GM12878 (cell line): ENCODE data around the gene NRXN3.

Source experiments
- CTCF ChIP-seq, 3 experiments: IDR thresholded peaks in 2 of 3; conservative IDR thresholded peaks in 1 of 3; 2 replicates each; pipeline ENCODE4 v1.5.1; 2011; ENCODE audit warnings: low read depth in 3 of 3, low read length in 3 of 3, mild to moderate bottlenecking in 3 of 3, control low read depth in 2 of 3, moderate library complexity in 2 of 3, inconsistent platforms in 1 of 3, mixed read lengths in 1 of 3; ENCODE audit not compliant: control insufficient read depth in 2 of 3, insufficient read depth in 1 of 3; ENCODE audit errors: extremely low read depth in 1 of 3
- ETV6 ChIP-seq, 2 experiments: fragments of 450-650 bp in 1 of 2; IDR thresholded peaks in 1 of 2; conservative IDR thresholded peaks in 1 of 2; 2 replicates each; pipeline ENCODE4 v1.6.1; 2014; ENCODE audit warnings: antibody characterized with exemption in 1 of 2, borderline replicate concordance in 1 of 2, low read depth in 1 of 2, mild to moderate bottlenecking in 1 of 2, moderate library complexity in 1 of 2
- EZH2 ChIP-seq: IDR thresholded peaks from 2 replicates; pipeline ENCODE4 v1.6.1; 2012; ENCODE audit warnings: low read depth, mild to moderate bottlenecking, control low read depth, inconsistent platforms, low read length, borderline replicate concordance; ENCODE audit not compliant: control insufficient read depth
- KAT2A ChIP-seq: conservative IDR thresholded peaks from 2 replicates; pipeline ENCODE4 v1.6.1; 2011; ENCODE audit warnings: low read depth, low read length; ENCODE audit not compliant: control insufficient read depth
- RB1 ChIP-seq: fragments of 450-650 bp; formaldehyde crosslinking; IDR thresholded peaks from 2 replicates; pipeline ENCODE4 v1.6.1; 2017; ENCODE audit warnings: mild to moderate bottlenecking, borderline replicate concordance
- ZSCAN29 ChIP-seq: fragments of 450-650 bp; IDR thresholded peaks from 2 replicates; pipeline ENCODE4 v1.6.1; 2017; ENCODE audit warnings: mild to moderate bottlenecking, moderate library complexity

- TF ChIP-seq KAT2A (no peak), ETV6 (conservative IDR thresholded peaks at IDR 0.05 in 1 of 2, IDR thresholded peaks at IDR 0.05 in 1 of 2; ENCODE audit: borderline replicate concordance in 1 of 2, low read depth in 1 of 2) (no peak), CTCF (IDR thresholded peaks at IDR 0.05 in 2 of 3, conservative IDR thresholded peaks at IDR 0.05 in 1 of 3; ENCODE audit: control insufficient read depth in 2 of 3, extremely low read depth in 1 of 3, insufficient read depth in 1 of 3, low read depth in 3 of 3, low read length in 3 of 3) (no peak), RB1 (no peak), ZSCAN29 (no peak), EZH2 (no peak)
Measured at GRCh38 chr14:78356391-78356790, 186.2 kb downstream of the NRXN3 start.
